AML-193 (cell line): Measurements from ENCODE around the gene SNX17.

ENCODE experiments used
- DNase-seq, 2 experiments: peaks; one replicate each; lab custom pipeline; 2025; lab: John Stamatoyannopoulos, UW

Gene SNX17

GRCh38 chr2:27363933-27364332, 6.5 kb upstream of the SNX17 start:
- DNase-seq = no peak

GRCh38 chr2:27369471-27370025, 868 bp upstream of the SNX17 start:
- peak in 1 of 2 experiments; percentile 16 for DNase-seq

GRCh38 chr2:27370816-27371620, 602 bp downstream of the SNX17 start:
- DNase-seq = peak; percentile 70 to 80

- DNase-seq = no peak
Measured at GRCh38 chr2:27372937-27373336, 2.5 kb downstream of the SNX17 start.

- DNase-seq = no peak
Measured at GRCh38 chr2:27373567-27373966, 3.2 kb downstream of the SNX17 start.

- no peak for DNase-seq
Measured at GRCh38 chr2:27375513-27376099, 5.2 kb downstream of the SNX17 start.

GRCh38 chr2:27376151-27376865, 5.9 kb downstream of the SNX17 start:
- DNase-seq = no peak

GRCh38 chr2:27376866-27377617, 6.6 kb downstream of the SNX17 start:
- no peak for DNase-seq

GRCh38 chr2:27377618-27378095, 7.2 kb downstream of the SNX17 start:
- DNase-seq = no peak

- DNase-seq = no peak
Measured at GRCh38 chr2:27378096-27378808, 7.8 kb downstream of the SNX17 start.

GRCh38 chr2:27378809-27379290, 8.4 kb downstream of the SNX17 start:
- no peak for DNase-seq

- no peak for DNase-seq
Measured at GRCh38 chr2:27379383-27379835, 9.0 kb downstream of the SNX17 start.

- DNase-seq = peak in 1 of 2 experiments; percentile 58
Measured at GRCh38 chr2:27379836-27380625, 9.6 kb downstream of the SNX17 start.

- DNase-seq = peak; percentile 76 to 83
Measured at GRCh38 chr2:27380626-27381545, 10.5 kb downstream of the SNX17 start, which contains the start of gene ZNF513. Gene ZNF513 (minus strand): TSS chr2:27380734. CDS start chr2:27380526, 208 bp downstream.

GRCh38 chr2:27381577-27382181, 11.3 kb downstream of the SNX17 start:
- no peak for DNase-seq

- DNase-seq = no peak
Measured at GRCh38 chr2:27390822-27391679, 20.6 kb downstream of the SNX17 start.

- DNase-seq = no peak
Measured at GRCh38 chr2:27393225-27393624, 22.8 kb downstream of the SNX17 start.
